ENCODE results near the gene TBC1D22A.

DNA sequence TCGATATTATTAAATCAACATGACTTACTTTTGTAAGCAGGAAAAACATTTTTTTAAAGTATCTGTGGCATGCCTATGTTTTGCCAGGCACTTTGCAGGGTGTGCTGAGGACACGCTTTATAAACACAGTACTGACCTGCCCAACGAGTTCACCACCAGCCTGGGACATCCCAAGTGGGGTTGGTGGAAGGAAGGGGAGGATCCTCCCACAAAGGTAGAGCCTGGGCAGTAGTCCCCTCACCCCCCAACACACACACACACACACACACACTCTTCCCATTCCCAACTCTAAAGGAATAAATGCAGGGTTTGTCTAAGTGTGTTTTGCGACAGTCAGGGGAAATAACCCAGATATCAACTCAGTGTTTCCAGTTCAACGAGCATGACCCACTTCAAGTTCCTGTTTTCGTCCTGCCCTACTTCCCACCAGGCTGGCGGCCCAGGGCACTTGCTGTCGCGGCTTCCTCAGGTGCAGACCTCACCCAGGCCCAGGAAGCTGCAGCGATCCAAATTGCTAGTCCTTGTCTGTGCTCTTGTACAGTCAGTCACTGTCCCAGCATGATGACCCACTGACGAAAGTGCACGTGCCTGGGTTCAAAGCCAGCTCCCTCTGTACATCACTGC lies 27.5 kb upstream of the TBC1D22A start:
- TF ChIP-seq, protein P1, sequence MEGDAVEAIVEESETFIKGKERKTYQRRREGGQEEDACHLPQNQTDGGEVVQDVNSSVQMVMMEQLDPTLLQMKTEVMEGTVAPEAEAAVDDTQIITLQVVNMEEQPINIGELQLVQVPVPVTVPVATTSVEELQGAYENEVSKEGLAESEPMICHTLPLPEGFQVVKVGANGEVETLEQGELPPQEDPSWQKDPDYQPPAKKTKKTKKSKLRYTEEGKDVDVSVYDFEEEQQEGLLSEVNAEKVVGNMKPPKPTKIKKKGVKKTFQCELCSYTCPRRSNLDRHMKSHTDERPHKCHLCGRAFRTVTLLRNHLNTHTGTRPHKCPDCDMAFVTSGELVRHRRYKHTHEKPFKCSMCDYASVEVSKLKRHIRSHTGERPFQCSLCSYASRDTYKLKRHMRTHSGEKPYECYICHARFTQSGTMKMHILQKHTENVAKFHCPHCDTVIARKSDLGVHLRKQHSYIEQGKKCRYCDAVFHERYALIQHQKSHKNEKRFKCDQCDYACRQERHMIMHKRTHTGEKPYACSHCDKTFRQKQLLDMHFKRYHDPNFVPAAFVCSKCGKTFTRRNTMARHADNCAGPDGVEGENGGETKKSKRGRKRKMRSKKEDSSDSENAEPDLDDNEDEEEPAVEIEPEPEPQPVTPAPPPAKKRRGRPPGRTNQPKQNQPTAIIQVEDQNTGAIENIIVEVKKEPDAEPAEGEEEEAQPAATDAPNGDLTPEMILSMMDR (IDR thresholded peaks at IDR 0.05) = no peak
- no peak for TF ChIP-seq POLR2A (IDR thresholded peaks at IDR 0.05)
